Upper lobe of right lung (tissue), 1 donor: ENCODE measurements around the gene TUBE1. TPM values are rescaled to one million over a fixed set of nuclear protein-coding genes. Genes with fewer than 3 reads are reported as not detected.

Experiments used
- ATAC-seq: fragments of 200-7000 bp; cut with Tn5 transposase; one replicate; pipeline ENCODE4 v1.9.1; 2020; ENCODE audit warnings: mild to moderate bottlenecking, moderate library complexity
- DNase-seq: peaks from one replicate; pipeline ENCODE4 v3.0.0-alpha.2; 2020
- H3K27ac ChIP-seq: fragments of 200-600 bp; one replicate; pipeline ENCODE4 v1.8.0; 2022
- H3K27me3 ChIP-seq: fragments of 200-600 bp; one replicate; pipeline ENCODE4 v1.8.0; 2022; ENCODE audit warnings: mild to moderate bottlenecking
- H3K36me3 ChIP-seq: fragments of 200-600 bp; one replicate; pipeline ENCODE4 v1.8.0; 2022
- H3K4me1 ChIP-seq: fragments of 200-600 bp; one replicate; pipeline ENCODE4 v1.8.0; 2022
- H3K4me3 ChIP-seq: fragments of 200-600 bp; one replicate; pipeline ENCODE4 v1.8.0; 2022; ENCODE audit warnings: mild to moderate bottlenecking
- H3K9me3 ChIP-seq: fragments of 200-600 bp; one replicate; pipeline ENCODE4 v1.8.0; 2022
- CTCF ChIP-seq: fragments of 200-600 bp; IDR thresholded peaks from one replicate; pipeline ENCODE4 v1.8.0; 2022; ENCODE audit warnings: antibody characterized with exemption
- intact Hi-C: fragments of 100-400 bp; cut with DNase I; formaldehyde crosslinking; loops from one replicate; pipeline ENCODE4 v1.11.0; 2022
- total RNA-seq: library from RNA; stranded (reverse); fragmentation: NEBNext Ultra II Directional; extraction: Animal tissue kit (Norgen Biotek cat#: 25700); gene quantifications from one replicate; pipeline ENCODE4 v1.2.1, GENCODE V29; 2021
- donor health status: DM: no; HTN: yes; CAD: no; lungs with severe emphysema.

The TUBE1 gene
- total RNA-seq, 1 donor from 2014 or later: 18.4 TPM

DNA sequence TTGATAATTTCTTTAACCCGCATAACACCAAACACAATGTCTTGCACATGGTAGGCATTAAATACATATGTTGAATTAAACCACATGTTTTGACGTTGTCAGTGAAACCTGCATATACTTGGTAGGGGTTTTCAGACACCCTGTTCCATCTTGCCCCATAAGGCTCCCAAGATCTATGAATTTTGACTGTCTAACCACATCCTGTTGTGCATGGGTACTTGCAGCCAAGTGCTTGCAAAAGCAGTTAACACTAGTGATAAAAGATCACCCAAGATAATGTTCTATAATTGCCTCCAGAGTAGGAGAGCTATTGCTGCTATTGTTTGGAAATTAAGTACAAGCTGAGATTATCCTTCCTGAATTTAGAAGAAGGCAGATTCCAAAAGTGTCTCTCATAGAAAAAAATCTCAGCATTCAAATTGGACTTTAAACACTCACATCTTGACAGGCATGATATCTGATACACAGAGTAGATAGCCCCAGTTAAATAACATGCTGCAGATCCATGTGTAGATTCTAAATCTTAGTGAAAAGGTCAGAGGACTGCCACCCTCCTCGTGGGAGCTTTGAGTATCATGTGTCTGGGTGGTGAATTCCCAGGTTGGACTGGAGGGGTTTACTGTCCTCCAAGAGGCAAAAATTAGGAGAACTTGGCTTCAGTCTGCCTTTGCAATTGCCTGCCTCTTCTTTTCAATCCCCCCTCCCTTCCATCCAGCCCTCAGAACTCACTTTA lies 59.2 kb downstream of the TUBE1 start:
- no peaks in the 10 kb centered on the region for H3K9me3 ChIP-seq
- no peaks in the 10 kb centered on the region for H3K27me3 ChIP-seq
- DNase-seq: no peak
- intact Hi-C loops: no loop called here
- no peak for ATAC-seq
- TF ChIP-seq CTCF: no peak
- H3K4me3 ChIP-seq: no peak overlapping the region
- H3K4me1 ChIP-seq: peaks cover 10% of the 10 kb centered on the region
- H3K27ac ChIP-seq: no peak overlapping the region
- H3K36me3 ChIP-seq: no peaks in the 10 kb centered on the region

GRCh38 chr6:112026933-112027332 lies 60.3 kb downstream of the TUBE1 start:
- intact Hi-C loops: no loop called here
- no peak for DNase-seq

DNA sequence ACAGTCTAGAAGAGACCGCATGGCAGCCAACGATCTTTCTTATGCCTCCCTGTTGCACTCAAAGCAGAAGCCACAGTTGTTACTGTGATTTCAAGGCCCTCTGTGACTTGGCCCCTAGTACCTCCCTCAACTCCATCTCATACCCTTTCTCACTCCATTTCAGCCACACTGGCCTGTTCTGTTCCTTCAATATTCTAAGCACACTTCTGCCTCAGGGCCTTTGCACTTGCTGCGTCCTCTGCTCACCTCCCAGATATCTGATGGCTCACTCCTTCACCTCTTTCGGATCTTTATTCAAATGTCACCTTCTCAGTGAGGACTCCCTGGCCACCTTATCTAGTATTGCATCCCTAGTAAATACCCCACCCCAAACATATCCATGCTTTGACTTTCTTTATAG lies 62.8 kb downstream of the TUBE1 start:
- no peak for TF ChIP-seq CTCF
- Histone ChIP-seq H3K27me3 (no peaks in the 10 kb centered on the region), H3K36me3 (no peaks in the 10 kb centered on the region), H3K4me1 (peaks cover 3% of the 10 kb centered on the region), H3K4me3 (no peak overlapping the region), H3K9me3 (no peaks in the 10 kb centered on the region), H3K27ac (no peak overlapping the region)
- ATAC-seq (no peak), DNase-seq (no peak)
- intact Hi-C loops: no loop called here

More at GRCh38 chr6:112026933-112027332, 60.3 kb downstream of the TUBE1 start:
- no peak for TF ChIP-seq CTCF
- Histone ChIP-seq H3K9me3 (no peaks in the 10 kb centered on the region), H3K4me3 (no peak overlapping the region), H3K27me3 (no peaks in the 10 kb centered on the region), H3K36me3 (no peaks in the 10 kb centered on the region), H3K4me1 (peaks cover 10% of the 10 kb centered on the region), H3K27ac (peak overlapping the region; percentile 26)
- no peak for ATAC-seq

DNA sequence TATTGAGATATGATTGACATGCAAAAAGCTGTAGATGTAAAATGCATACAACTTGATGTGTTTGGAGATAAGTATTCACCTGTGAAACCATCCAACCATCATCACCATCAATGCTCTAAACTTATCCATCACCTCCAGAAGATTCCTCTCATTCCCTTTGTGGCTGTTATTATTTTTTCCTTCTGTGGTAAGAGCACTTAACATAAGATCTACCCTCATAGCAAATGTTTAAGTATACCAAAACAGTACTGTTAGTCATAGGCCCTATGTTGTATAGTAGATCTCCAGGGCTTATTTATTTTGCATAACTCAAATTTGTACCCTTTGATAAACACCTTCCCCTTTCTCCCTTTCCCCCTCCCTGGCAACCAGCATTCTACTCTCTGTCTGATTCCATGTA lies 64.5 kb downstream of the TUBE1 start:
- no peak for DNase-seq
- no peak overlapping the region for H3K4me3 ChIP-seq
- H3K4me1 ChIP-seq: peaks cover 18% of the 10 kb centered on the region
- H3K9me3 ChIP-seq: no peaks in the 10 kb centered on the region
- TF ChIP-seq CTCF: no peak
- H3K27me3 ChIP-seq: no peaks in the 10 kb centered on the region
- no peak for ATAC-seq
- no peak overlapping the region for H3K27ac ChIP-seq
- no peaks in the 10 kb centered on the region for H3K36me3 ChIP-seq
- intact Hi-C loops: no loop called here

- Histone ChIP-seq H3K4me1 (peaks cover 18% of the 10 kb centered on the region), H3K27me3 (no peaks in the 10 kb centered on the region), H3K9me3 (no peaks in the 10 kb centered on the region), H3K4me3 (no peak overlapping the region), H3K36me3 (no peaks in the 10 kb centered on the region), H3K27ac (no peak overlapping the region)
- DNase-seq (no peak), ATAC-seq (no peak)
- no peak for TF ChIP-seq CTCF
- intact Hi-C loops: no loop called here
Observed at GRCh38 chr6:112021691-112022310, 65.5 kb downstream of the TUBE1 start.

Other genes with a start within 250 kb of the TUBE1 start
- 115 TPM for gene FYN, start 214.0 kb downstream of the TUBE1 start, total RNA-seq
- not detected for gene CCN6, start 33.4 kb downstream of the TUBE1 start, total RNA-seq
- 8.2 TPM for gene FAM229B, start 109 bp upstream of the TUBE1 start, total RNA-seq
- 134 TPM for gene LAMA4, start 167.1 kb upstream of the TUBE1 start, total RNA-seq